Measurements from ENCODE around the gene VSTM2B.
A peak's percentile ranks its signal among the peaks of the same experiment; 100 is the strongest.
"Not testable (repeated sequence)": the region's sequence is repeated elsewhere in the genome, so short reads cannot be mapped to it uniquely, and the experiment has no call there.

VSTM2B gene

DNA sequence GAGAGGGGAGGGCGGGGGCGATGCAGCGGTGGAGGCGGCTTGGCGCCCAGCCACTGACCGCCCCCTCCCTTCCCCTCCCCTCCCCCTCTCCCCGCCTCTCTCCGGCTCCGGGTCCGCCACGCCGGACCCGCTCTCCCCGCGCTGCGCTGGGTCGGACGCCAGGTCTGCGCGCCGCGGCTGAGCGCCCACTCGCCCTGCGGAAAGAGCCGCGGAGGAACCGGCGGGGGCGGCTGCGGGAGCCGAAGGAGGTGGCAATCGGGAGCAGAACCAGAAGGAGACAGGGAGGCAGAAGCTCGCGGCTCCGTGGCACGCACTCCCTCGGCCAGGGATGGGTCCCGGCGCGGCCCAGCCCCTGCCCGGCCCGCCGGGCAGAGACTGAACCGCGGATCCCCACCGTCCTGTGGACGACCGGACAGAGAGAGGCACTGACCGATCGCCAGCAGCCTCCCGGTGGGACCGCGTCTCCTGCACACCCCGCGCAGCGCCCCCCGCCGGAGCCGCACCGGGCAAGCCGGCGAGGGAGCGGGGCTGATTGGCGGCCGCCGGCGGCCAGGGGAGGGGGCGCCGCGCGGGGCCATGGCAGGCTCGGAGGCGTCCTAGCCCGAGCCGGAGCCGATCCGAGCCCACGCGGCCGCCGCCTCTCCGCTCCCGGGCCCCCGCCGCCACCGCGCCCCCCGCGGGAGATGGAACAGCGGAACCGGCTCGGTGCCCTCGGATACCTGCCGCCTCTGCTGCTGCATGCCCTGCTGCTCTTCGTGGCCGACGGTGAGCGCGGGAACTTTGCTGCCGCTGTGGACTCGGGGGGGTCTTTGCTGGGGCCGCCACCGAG, at the start of gene VSTM2B:
TSS of gene VSTM2B (plus strand) at position 94 of the 829 bp plus-strand sequence. CDS start at position 684, 590 bp downstream.
- DNase-seq: no peak

DNA sequence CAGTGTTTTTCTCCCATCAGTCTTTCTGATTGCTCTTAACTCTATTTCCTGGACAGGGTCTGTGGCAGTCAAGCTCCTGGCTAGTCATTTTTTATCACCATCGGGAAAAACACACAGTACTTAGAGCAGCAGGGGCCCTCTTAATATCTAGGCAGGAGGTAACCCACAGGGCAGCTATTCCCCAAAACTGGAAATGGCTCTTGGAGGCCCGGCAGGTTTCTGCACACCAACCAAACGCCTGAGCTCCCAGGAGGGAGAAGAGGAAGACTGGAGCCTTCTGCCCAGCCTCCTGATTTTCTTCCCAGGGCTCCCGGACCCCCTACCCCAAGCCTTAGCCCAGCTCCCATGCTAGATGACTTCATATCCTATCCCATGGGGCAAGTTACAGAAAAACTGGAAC, 49.3 kb upstream of the VSTM2B start:
- no peak for DNase-seq

DNA sequence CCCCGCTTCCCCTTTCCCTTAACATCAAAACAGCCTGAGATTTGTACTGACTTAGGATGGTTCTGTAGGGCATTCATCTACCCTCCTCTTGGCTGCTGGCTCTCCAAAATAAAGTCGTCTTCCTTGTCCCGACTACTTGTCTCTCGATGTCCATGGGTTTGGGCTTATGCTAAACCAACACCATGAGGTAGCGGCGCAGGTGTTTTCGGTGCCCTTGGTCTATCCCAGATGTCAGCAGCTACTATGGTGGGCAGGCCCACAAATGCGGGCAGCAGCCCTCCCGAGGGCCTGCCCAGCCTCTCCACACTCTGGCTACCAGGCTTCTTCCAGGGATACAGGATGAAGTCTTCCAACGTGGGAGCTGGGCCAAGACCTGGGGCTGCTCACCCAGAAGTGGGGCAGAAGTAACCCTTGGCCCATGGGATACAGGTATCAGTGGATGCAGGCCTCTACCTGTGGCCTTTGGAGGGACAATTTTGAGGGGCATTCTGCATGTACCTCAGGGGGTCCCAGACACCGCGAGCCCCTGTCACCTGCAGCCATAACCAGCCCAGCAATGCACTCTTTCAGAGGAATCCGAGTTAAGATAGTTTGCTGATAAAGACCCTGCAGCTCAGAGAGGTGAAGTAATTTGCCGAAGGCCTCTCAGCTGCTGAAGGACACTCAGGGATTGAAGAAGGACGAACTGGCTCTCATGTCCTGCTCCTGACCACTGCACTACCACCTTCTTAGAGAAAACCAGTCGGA, 47.8 kb upstream of the VSTM2B start:
- DNase-seq: no peak

DNA sequence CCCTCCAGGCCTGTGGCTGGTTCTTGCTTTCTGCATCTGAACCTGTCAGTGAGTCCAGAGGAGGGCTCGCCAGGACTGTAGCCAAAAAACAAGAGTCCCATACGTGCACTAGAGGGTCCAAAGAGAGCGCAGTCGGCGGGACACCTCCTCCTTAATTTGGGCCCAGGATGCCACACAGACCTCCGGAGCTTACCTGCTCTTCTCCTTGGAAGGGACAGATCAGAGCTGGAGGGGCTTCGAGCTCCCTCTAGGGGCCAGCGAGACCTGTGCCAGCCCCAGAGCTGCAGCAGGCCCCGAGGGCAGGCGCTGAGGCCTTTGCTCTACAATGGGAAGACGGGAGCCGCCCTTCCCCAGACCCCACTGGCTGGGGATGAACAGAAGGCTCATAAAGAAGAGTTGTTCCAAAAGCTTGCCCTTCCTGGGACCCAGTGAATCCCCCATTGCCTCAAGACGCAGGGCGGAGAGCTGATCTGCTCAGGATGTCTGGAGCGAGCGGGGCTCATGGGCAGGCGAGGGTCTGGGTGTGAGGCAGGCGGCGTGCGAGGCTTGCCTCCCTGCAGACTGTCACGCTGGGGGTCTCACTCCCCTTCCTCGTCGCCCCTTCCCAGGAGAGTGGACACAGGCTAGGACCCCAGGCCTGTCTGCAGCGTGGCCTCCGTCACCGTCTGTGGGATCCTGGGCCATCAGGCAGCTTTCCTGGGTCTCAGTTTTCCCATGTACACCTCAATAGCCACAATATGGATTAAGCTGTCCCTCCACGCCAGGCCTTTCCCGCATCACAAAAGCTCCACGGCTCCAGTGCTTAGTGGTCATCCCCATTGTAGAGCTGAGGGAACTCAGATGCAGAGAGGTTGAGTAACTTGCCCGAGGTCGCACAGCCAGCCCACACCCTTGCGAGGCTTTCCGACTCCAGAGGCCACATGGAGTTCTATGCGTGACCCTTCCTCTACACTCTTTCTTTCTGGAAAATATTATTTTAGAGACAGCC, 46.9 kb upstream of the VSTM2B start:
- peak; percentile 5 for DNase-seq

DNA sequence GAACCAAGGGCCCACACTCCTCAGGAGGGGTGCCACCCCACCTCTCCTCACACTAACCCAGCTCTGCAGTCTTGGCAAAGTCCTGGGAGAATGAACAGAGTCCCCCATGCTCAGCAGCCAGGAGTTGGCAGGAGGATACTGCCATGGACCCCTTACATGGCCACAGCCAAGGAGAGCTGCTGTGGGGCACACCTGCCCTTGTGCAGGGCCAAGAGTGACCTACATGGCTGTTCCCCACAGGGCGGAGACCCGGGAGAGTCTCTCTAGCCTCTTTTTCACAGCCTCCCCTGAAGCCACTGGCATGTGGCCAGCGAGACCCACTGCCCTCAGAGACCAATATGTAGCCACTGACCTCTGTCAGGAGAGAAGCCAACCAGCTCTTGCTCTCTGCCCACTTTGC, 45.9 kb upstream of the VSTM2B start:
- no peak for DNase-seq

DNA sequence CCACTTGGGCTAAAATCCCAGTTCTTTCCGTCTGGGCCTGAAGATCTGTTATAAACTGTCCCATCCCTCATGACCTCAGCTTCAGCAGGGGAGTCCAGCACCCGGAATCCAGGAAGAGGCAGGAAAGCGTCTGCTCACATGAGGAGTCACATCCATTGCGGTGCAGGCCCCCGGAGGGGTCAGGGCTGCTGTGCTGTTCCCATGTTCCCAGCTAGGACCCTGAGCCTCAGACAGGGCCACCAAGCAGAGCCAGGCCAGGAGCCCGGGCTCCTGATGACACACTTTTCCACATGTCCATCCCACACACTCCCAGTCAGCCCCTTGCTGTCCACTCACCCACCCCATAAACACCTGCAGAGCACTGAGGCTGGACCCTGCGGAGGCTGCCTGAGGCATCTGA, 45.3 kb upstream of the VSTM2B start:
- DNase-seq: no peak

DNA sequence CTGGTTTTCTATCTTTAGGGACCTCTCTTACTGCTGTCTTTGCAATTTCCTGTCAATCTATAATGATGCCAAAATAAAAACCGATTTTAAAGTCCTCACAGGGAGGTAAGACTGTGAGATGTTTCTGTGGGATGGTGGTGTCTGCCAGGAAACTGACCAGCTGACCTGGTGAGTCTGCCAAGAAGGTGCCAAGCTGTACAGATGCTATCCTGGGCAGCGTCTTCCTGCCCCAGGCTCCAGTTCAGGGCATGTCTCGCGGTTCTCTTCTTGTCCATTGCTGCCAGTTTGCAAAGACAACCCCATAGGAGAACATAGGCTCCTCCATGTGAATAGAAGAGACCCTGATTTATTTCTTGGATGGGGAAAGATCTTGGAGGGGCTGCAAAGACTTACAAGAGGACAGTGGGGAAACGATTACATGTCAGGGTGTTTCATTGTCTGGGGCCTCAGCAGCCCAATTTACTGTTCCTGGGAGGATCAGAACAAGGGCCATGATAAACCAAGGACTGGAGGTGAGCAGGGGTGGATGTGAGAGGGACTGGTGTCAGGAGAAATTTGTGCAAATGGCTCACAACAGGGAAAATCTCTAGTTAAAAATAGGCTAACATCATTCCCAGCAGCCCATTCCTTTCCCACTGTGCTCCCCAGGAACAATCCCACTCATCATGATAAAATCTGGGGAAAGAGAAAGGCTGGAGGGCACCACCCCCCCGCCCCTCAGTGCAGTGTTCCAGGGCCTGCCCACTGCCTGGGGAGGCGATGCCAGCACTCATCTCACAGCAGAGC, 42.7 kb upstream of the VSTM2B start:
- no peak for DNase-seq

DNA sequence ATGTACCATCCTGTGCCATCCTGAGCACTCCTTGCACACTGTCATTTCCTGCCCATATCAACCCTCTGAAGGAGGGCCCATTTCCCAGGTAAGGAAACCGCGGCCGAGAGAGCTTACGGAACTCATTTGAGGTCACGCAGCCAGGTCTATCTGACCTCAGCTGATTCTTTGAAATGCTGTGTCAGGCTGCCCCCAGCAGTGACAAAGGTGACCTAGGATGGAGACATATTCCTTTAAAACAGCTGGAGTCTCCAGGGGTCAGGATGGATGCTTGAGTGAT, 42.2 kb upstream of the VSTM2B start:
- DNase-seq: no peak

DNA sequence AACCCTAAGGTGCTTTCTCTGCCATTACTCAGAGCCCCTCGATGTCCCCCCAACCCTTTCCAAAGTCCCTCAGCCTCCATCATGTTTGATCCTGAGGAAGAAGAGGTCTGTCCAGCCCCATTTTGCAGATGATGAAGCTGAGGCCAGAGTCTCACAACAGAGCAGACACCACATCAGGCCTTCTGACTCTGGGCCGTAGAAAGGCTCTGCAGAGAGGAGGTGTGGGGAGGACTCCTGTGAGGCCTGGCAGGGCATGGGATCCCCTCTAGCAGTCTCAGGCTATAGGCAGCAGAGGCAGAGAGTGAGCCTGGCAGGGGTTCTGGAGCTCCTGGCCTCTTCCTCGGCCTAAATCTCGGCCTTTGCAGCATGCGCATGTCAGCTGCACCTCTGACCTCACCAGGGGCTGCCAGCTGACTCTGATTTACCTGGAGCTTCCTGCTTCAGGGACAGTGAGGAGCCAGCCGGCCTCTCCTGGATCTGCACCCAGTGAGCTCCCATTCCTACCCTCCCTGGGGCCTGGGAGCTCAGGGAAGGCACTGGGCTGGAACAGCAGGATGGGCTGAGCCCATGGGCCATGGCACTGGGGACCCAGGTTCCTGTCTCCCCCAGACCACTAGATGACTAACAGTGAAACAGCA, 41.7 kb upstream of the VSTM2B start:
- no peak for DNase-seq

DNA sequence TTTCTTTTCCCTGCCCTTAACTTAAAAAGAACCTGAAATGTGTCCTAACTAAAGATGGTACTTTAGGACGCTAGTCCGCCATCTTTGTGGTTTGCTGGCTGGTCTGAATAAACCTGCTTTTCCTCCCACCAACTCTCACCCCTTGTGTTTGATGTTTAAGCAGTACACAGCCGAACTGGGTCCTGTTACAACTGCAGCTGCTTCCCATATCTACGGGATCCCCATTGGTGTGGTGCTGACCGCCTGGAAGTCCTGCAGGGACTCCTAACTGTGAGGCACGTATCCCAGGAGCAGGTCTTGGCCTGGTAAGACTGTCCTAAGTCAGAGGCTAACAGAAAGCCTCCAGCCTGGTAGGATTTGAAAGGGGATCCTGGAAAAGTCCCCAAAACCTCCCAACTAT, 40.9 kb upstream of the VSTM2B start:
- DNase-seq: no peak

DNA sequence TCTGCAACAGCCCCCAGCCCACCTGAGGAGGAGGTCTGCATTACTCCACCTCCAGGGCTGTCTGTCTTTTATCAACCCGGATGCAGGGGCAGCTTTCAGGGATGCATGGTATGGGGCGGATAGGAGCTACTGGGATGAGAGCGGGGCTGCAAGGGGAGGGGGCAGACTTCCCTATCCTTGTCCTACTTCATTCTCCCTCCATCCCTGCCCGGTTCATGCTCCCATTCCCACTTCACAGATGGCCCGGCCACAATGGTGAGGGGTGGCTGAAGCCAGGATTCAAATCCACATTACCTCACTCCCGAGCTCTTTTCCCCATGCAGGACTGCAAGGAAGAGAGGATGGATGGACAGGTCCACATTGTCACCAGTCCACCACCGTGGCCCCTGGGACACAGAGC, 40.5 kb upstream of the VSTM2B start:
- no peak for DNase-seq

DNA sequence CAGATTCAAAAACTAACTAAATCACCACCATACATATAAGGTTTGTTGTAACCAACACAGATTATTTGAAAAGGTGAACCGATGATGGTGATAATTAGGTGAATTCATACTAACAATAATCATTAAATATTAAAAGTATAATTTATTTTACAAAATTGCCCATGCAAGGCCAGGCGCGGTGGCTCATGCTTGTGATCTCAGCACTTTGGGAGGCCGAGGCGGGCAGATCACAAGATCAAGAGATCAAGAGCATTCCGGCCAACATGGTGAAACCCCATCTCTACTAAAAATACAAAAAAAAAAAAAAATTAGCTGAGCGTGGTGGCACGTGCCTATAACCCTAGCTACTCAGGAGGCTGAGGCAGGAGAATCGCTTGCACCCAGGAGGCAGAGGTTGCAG, 38.8 kb upstream of the VSTM2B start:
- not testable (repeated sequence) for DNase-seq

DNA sequence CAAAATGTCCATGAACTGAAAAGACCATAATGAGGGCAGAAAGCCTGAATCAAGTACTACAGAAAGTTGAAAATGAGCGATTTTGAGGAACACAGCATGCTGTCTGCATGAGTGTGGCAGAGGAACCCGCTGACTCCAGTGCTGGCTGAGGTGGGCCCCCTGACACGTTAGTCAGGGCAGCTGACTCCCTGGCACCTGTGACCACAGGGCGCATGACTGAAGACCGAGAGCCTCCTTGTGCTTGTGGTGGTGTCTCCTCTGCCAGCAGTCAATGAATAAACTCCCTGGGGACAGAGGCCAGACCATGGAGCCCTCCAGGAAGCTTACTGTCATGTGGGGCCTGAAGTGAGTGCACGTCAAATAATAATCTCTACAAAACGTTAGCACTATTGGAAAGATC, 38.4 kb upstream of the VSTM2B start:
- no peak for DNase-seq

DNA sequence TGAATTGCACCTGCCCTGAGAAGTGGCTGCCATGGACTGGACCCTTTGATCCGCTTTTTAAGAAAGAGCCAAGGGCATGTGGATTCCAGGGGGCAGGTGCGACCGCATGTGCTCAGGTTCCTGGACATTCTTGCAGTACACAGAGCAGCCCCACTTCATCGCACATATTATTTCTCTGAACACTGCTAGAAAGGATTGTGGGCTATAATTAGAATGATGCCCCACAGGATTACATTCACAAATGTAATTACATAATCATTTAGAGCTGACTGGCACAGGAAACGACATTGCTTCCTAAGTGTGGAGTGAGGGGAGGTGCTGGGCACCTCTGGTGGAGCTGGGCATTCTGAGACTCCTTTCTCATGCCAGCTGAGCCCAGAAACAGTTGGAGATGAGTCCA, 37.5 kb upstream of the VSTM2B start:
- no peak for DNase-seq

DNA sequence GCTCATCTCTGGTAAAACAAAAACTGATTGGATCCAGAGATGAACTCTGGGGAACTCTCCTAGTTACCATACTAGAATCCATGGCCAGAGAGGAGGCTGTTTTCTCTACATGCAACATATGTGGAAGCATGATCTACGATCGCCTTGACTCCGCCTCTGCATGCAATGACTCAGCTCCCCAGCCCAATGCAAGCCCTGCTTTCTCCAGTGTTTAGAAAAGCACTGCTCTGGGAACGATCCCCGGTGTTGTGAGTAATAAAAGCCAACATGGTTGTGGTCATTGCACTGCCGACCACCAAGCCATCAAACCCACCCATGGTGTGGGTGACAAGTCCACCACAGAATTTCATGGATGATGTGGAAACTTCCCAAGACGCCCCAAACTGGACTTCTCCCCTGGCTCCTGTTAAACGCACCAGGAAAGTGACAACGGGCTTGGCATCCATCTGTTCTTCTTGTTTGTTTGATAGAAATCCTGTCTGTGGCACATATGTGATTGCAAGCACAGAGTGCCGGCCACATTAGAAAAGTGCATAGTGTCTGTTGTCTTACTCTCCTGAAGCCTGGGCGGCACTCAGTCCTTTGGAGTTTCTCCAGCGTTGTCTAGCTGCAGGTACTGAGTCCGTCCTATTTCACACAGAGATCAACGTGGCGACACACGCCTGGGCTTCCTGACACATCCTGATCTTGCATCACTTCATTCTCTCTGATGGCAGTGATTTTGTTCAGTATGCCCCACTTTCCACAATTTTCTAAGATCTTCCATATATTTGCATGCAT, 36.4 kb upstream of the VSTM2B start:
- DNase-seq: no peak

DNA sequence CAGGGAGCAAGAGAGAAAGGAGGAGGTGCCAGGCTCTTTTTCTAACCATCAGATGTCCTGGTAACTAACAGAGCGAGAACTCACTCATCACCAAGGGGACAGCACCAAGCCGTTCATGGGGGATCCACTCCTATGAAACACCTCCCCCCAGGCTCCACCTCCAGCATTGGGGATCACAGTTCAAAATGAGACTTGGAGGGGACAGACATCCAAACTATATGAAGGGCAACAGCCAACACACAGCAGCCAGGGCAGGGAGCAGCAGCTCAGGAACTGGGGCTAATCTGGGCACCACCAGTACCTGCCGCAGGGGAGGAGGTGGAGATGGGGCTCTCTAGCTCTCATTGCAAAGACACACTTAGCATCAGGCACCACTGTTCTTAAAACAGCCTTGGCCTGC, 34.3 kb upstream of the VSTM2B start:
- no peak for DNase-seq

DNA sequence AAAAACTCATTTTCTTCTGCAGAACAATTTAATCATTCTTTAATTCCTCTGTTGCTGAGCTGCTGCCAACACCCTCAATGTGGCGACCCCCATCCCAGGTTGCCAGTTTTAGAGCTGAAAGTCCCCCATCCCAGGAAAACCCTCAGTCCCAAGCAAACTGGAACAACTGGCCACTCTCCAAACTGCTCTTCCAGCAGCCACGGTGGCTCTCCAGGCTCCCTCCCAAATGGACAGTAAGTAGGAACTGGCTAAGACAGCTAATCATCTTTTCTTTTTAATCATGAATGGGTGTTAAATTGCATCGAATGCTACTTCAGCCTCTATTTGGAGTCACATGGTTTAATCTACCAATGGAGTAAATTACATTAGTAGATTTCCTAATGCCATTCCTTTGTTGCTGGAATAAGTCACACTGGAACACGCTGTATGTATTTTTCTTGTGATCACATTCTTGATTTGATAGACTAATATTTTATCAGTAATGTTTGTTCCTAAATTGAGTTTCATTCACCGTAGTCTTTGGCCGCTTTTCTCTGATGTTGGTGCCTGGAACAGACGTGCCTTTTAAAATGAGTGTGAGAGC, 33.7 kb upstream of the VSTM2B start:
- no peak for DNase-seq

DNA sequence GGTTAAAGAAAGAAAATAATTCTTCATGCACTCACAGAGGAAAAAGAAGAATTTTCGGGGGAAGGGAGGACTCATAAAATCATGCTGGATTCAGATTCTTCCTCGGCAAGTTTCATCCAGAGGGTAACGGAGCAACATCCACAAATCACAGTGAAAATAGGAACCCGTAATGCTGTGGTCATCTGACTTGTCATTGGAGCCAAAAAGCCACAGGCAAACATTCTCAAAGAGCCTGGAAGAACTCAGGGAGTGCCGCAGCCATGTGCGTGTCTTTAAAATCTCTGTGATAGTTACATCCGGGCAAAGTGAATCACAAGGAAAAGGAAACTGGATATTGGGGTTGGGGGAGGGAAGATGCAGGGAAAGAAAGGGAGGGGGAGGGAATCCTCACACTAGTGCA, 33.0 kb upstream of the VSTM2B start:
- DNase-seq: no peak

DNA sequence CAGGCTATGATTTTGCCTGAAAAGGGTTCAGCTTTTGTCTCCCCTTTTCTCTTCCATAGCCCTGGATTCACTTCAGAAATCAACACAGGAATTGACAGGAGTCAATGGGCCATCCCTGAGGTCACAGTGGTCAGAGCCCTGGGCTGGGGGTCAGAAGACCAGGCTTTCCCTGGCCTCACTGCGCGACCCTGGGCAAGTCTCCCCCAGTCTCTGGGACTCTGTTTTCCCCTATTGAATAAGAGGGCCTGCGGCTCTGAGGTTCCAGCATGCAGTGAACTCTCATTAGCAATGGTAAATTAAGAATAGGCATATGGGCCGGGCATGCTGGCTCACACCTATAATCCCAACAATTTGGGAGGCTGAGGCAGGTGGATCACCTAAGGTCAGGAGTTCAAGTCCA, 30.7 kb upstream of the VSTM2B start:
- no peak for DNase-seq

DNA sequence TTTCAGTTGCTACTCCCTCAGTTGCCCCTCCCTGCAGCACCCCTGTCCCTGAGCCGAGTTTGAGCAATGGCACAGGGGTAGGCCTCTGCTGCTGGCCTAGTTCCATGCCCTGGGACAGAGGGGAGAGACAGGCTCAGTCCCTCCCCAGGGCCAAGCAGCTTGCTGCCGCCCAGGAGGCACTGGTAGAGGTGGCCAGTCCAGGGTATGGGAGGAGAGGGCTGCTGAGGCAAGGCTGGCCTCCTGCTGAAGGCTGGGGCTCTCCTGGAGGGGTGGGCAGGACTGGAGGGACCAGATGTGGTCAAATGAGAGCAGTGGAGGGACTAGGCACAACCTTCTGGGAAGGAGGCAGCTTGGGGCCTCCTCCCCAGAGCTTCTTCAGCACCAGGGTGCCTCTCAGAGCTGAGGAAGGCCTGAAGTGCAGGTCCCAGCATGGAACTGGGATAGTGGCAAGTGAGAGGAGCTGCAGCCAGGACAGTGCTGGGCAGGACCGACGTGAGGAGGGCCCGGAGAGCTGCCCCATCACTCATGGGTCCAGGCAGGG, 29.8 kb upstream of the VSTM2B start:
- no peak for DNase-seq

DNA sequence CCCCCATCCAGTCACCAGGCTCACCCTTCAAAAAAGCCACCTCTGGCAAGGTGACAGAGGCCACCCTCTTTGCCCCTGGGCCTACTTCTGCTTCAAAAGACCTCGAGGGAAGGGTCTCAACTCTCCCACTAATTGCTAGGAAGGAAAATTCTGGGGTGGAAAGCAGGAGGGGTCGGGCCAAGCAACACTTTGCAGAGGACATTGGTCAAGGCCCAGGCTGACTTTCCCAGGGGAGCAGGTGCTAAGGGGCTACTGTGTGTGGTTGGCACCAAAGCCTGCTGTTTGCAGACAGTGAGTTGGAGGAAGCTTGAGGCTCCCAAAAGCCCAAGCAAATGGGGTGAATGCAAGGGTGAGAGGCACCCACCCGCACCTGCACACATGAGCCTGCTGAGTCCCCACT, 28.6 kb upstream of the VSTM2B start:
- DNase-seq: no peak
